ENCODE measurements around the gene TLR10.

TLR10 gene

GRCh38 chr4:38805530-38806145 is 22.8 kb upstream of the TLR10 start:
- ATAC-seq, result peak; percentile 66
- Mint-ChIP-seq H3K27ac (peak overlapping the region; percentile 88), H3K36me3 (no peaks in the 10 kb centered on the region), H3K4me1 (peaks cover 35% of the 10 kb centered on the region), H3K4me3 (peak overlapping the region; percentile 68), H3K9me3 (peaks cover 7% of the 10 kb centered on the region)
- no peak for DNase-seq (ENCODE audit: low spot score in 2 of 2)

GRCh38 chr4:38804654-38805295 is 22.0 kb upstream of the TLR10 start, which contains the start of gene TLR1:
TLR1 (minus strand) TSS chr4:38804791; CDS start chr4:38798831, 5,960 bp downstream.
- H3K4me3 Mint-ChIP-seq, result peak within 1 kb of the TSS; percentile 68
- peak; percentile 87 for ATAC-seq
- H3K36me3 Mint-ChIP-seq, result peaks cover 4% of the 10 kb centered on the region
- peaks cover 35% of the 10 kb centered on the region for H3K4me1 Mint-ChIP-seq
- peaks cover 12% of the 10 kb centered on the region for H3K9me3 Mint-ChIP-seq
- no peak for DNase-seq (ENCODE audit: low spot score in 2 of 2)
- peak within 1 kb of the TSS; percentile 88 for H3K27ac Mint-ChIP-seq

- peak overlapping the region; percentile 68 for H3K4me3 Mint-ChIP-seq
- H3K4me1 Mint-ChIP-seq, result peaks cover 35% of the 10 kb centered on the region
- ATAC-seq (peak; percentile 73), DNase-seq (ENCODE audit: low spot score in 2 of 2) (no peak)
- H3K27ac Mint-ChIP-seq, result peak overlapping the region; percentile 88
- peaks cover 16% of the 10 kb centered on the region for H3K9me3 Mint-ChIP-seq
- peaks cover 9% of the 10 kb centered on the region for H3K36me3 Mint-ChIP-seq
These were observed 21.3 kb upstream of the TLR10 start for GRCh38 chr4:38803833-38804653.

GRCh38 chr4:38802561-38803355 is 20.0 kb upstream of the TLR10 start:
- ATAC-seq (no peak), DNase-seq (ENCODE audit: low spot score in 2 of 2) (no peak)
- Mint-ChIP-seq H3K9me3 (peaks cover 18% of the 10 kb centered on the region), H3K27ac (no peak overlapping the region), H3K4me1 (peaks cover 35% of the 10 kb centered on the region), H3K4me3 (no peak overlapping the region), H3K36me3 (peaks cover 17% of the 10 kb centered on the region)

- Mint-ChIP-seq H3K4me3 (no peak overlapping the region), H3K36me3 (peaks cover 17% of the 10 kb centered on the region), H3K4me1 (peaks cover 35% of the 10 kb centered on the region)
These were observed 18.2 kb upstream of the TLR10 start for GRCh38 chr4:38800961-38801450.

GRCh38 chr4:38800366-38800765 is 17.6 kb upstream of the TLR10 start:
- Mint-ChIP-seq H3K4me1 (peaks cover 28% of the 10 kb centered on the region), H3K36me3 (peaks cover 17% of the 10 kb centered on the region), H3K4me3 (no peak overlapping the region), H3K9me3 (peaks cover 21% of the 10 kb centered on the region), H3K27ac (no peak overlapping the region)
- DNase-seq (ENCODE audit: low spot score in 2 of 2), result no peak
- ATAC-seq, result no peak

More at GRCh38 chr4:38800961-38801450, 18.2 kb upstream of the TLR10 start:
- ATAC-seq (no peak), DNase-seq (ENCODE audit: low spot score in 2 of 2) (no peak)
- Mint-ChIP-seq H3K27ac (no peak overlapping the region), H3K9me3 (peaks cover 21% of the 10 kb centered on the region)

GRCh38 chr4:38795087-38795486 is 12.3 kb upstream of the TLR10 start:
- Mint-ChIP-seq H3K27ac (no peak overlapping the region), H3K36me3 (peaks cover 16% of the 10 kb centered on the region), H3K4me3 (no peak overlapping the region), H3K9me3 (peaks cover 26% of the 10 kb centered on the region), H3K4me1 (no peaks in the 10 kb centered on the region)
- DNase-seq (ENCODE audit: low spot score in 2 of 2) (no peak), ATAC-seq (no peak)

- peaks cover 20% of the 10 kb centered on the region for H3K9me3 Mint-ChIP-seq
- H3K4me1 Mint-ChIP-seq, result no peaks in the 10 kb centered on the region
- DNase-seq (ENCODE audit: low spot score in 2 of 2) (no peak), ATAC-seq (no peak)
- H3K36me3 Mint-ChIP-seq, result peaks cover 8% of the 10 kb centered on the region
- H3K27ac Mint-ChIP-seq, result no peak overlapping the region
- no peak overlapping the region for H3K4me3 Mint-ChIP-seq
These were observed 11.3 kb upstream of the TLR10 start for GRCh38 chr4:38794051-38794450.

GRCh38 chr4:38791010-38791409 is 8.2 kb upstream of the TLR10 start:
- H3K4me3 Mint-ChIP-seq, result no peak overlapping the region

GRCh38 chr4:38788317-38788716 is 5.5 kb upstream of the TLR10 start:
- H3K4me1 Mint-ChIP-seq, result no peaks in the 10 kb centered on the region
- ATAC-seq (no peak), DNase-seq (ENCODE audit: low spot score in 2 of 2) (no peak)
- no peak overlapping the region for H3K4me3 Mint-ChIP-seq
- no peaks in the 10 kb centered on the region for H3K36me3 Mint-ChIP-seq
- no peak overlapping the region for H3K27ac Mint-ChIP-seq
- peaks cover 8% of the 10 kb centered on the region for H3K9me3 Mint-ChIP-seq

More at GRCh38 chr4:38791010-38791409, 8.2 kb upstream of the TLR10 start:
- no peak for ATAC-seq
- Mint-ChIP-seq H3K4me1 (no peaks in the 10 kb centered on the region), H3K36me3 (no peaks in the 10 kb centered on the region), H3K27ac (no peak overlapping the region), H3K9me3 (peaks cover 16% of the 10 kb centered on the region)
- DNase-seq (ENCODE audit: low spot score in 2 of 2), result no peak

- ATAC-seq (no peak), DNase-seq (ENCODE audit: low spot score in 2 of 2) (no peak)
- no peaks in the 10 kb centered on the region for H3K36me3 Mint-ChIP-seq
- no peak overlapping the region for H3K4me3 Mint-ChIP-seq
- H3K9me3 Mint-ChIP-seq, result peaks cover 8% of the 10 kb centered on the region
- no peaks in the 10 kb centered on the region for H3K4me1 Mint-ChIP-seq
- no peak overlapping the region for H3K27ac Mint-ChIP-seq
These were observed 4.9 kb upstream of the TLR10 start for GRCh38 chr4:38787693-38788092.

- H3K4me1 Mint-ChIP-seq, result no peaks in the 10 kb centered on the region
- H3K9me3 Mint-ChIP-seq, result peaks cover 3% of the 10 kb centered on the region
- H3K27ac Mint-ChIP-seq, result no peak overlapping the region
- DNase-seq (ENCODE audit: low spot score in 2 of 2), result no peak
- no peaks in the 10 kb centered on the region for H3K36me3 Mint-ChIP-seq
- no peak overlapping the region for H3K4me3 Mint-ChIP-seq
- peak; percentile 60 for ATAC-seq
These were observed 3.2 kb upstream of the TLR10 start for GRCh38 chr4:38785901-38786402.

GRCh38 chr4:38785041-38785790 is 2.4 kb upstream of the TLR10 start:
- no peaks in the 10 kb centered on the region for H3K36me3 Mint-ChIP-seq
- H3K4me1 Mint-ChIP-seq, result no peaks in the 10 kb centered on the region
- no peak for DNase-seq (ENCODE audit: low spot score in 2 of 2)
- peaks cover 3% of the 10 kb centered on the region for H3K9me3 Mint-ChIP-seq
- ATAC-seq, result no peak
- H3K4me3 Mint-ChIP-seq, result no peak overlapping the region
- no peak overlapping the region for H3K27ac Mint-ChIP-seq

- no peaks in the 10 kb centered on the region for H3K4me1 Mint-ChIP-seq
- DNase-seq (ENCODE audit: low spot score in 2 of 2), result no peak
- no peak overlapping the region for H3K27ac Mint-ChIP-seq
- H3K36me3 Mint-ChIP-seq, result no peaks in the 10 kb centered on the region
- H3K4me3 Mint-ChIP-seq, result no peak overlapping the region
- H3K9me3 Mint-ChIP-seq, result no peaks in the 10 kb centered on the region
- ATAC-seq, result no peak
These were observed 1.4 kb upstream of the TLR10 start for GRCh38 chr4:38784141-38784540.

All from stimulated activated effector memory CD8-positive, alpha-beta T cell treated with anti-CD3 and anti-CD28 coated beads, Interleukin-12 subunit alpha, Interleukin-12 subunit beta, amount 100 ng/mL, for 72 hours (primary cell).